ENCODE data around the gene PPP1R1C.

DNA sequence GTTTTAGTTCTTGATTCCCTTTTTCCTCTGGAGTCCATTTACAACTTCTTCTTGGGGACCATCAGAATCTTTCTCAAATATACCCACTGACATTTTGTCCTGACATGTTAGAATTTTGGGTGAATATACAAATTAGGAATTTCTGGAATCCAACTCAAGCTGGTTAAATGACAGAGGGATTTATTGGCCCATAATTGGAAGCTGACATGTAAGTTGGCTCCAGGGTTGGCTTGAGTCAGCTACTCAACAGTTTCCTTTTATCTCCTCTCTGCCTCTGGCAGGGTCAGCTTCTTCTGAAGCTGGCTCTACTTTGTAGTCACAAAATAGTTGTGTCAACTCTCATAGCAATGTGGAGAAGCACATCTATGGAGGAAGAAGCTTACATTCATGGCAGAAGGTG lies 36.6 kb upstream of the PPP1R1C start:
- TF ChIP-seq, protein P1, sequence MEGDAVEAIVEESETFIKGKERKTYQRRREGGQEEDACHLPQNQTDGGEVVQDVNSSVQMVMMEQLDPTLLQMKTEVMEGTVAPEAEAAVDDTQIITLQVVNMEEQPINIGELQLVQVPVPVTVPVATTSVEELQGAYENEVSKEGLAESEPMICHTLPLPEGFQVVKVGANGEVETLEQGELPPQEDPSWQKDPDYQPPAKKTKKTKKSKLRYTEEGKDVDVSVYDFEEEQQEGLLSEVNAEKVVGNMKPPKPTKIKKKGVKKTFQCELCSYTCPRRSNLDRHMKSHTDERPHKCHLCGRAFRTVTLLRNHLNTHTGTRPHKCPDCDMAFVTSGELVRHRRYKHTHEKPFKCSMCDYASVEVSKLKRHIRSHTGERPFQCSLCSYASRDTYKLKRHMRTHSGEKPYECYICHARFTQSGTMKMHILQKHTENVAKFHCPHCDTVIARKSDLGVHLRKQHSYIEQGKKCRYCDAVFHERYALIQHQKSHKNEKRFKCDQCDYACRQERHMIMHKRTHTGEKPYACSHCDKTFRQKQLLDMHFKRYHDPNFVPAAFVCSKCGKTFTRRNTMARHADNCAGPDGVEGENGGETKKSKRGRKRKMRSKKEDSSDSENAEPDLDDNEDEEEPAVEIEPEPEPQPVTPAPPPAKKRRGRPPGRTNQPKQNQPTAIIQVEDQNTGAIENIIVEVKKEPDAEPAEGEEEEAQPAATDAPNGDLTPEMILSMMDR (conservative IDR thresholded peaks at IDR 0.05; ENCODE audit: low read length) = no peak
- no peak for TF ChIP-seq EZH2phosphoT487 (IDR thresholded peaks at IDR 0.05; ENCODE audit: borderline replicate concordance, low read depth, low read length)
